Bronchial epithelial cell (primary cell): ENCODE data around the gene MILR1. TPM values are rescaled to one million over a fixed set of nuclear protein-coding genes. Genes with fewer than 3 reads are reported as not detected.

ENCODE experiments used
- DNase-seq: peaks from one replicate; pipeline ENCODE4 v3.0.0-alpha.2; 2010; ENCODE audit warnings: low read depth
- FAIRE-seq: peaks from 2 replicates; lab custom pipeline; 2011; peaks lifted over from hg19 to GRCh38; lab: Jason Lieb, UNC
- H3K27me3 ChIP-seq: 2 replicates; pipeline ENCODE4 v1.5.1; 2011; ENCODE audit warnings: low read length; ENCODE audit not compliant: control insufficient read depth, insufficient read depth
- H3K36me3 ChIP-seq: 2 replicates; pipeline ENCODE4 v1.5.1; 2011; ENCODE audit warnings: low read length; ENCODE audit not compliant: control insufficient read depth, insufficient read depth
- H3K4me3 ChIP-seq: 2 replicates; pipeline ENCODE4 v1.5.1; 2011; ENCODE audit warnings: mild to moderate bottlenecking, low read depth, low read length, control low read depth
- total RNA-seq: library from RNA; depleted of rRNA; stranded (reverse); fragments of >200 nt; gene quantifications from 2 replicates; pipeline ENCODE4 v1.2.1, GENCODE V29; 2014
- TF ChIP-seq, protein P1 (sequence below): IDR thresholded peaks from 2 replicates; pipeline ENCODE4 v1.5.1; 2011; ENCODE audit warnings: mild to moderate bottlenecking, moderate library complexity, low read length, control low read depth, inconsistent platforms; ENCODE audit not compliant: insufficient read depth, severe bottlenecking

The MILR1 gene
- total RNA-seq, 1 donor from 2014 or later = 0.79 TPM

GRCh38 chr17:64504769-64505339 lies 55.9 kb downstream of the MILR1 start:
- Histone ChIP-seq H3K27me3 (no peaks in the 10 kb centered on the region), H3K4me3 (peak overlapping the region; percentile 61), H3K36me3 (peaks cover 33% of the 10 kb centered on the region)
- TF ChIP-seq, protein P1, sequence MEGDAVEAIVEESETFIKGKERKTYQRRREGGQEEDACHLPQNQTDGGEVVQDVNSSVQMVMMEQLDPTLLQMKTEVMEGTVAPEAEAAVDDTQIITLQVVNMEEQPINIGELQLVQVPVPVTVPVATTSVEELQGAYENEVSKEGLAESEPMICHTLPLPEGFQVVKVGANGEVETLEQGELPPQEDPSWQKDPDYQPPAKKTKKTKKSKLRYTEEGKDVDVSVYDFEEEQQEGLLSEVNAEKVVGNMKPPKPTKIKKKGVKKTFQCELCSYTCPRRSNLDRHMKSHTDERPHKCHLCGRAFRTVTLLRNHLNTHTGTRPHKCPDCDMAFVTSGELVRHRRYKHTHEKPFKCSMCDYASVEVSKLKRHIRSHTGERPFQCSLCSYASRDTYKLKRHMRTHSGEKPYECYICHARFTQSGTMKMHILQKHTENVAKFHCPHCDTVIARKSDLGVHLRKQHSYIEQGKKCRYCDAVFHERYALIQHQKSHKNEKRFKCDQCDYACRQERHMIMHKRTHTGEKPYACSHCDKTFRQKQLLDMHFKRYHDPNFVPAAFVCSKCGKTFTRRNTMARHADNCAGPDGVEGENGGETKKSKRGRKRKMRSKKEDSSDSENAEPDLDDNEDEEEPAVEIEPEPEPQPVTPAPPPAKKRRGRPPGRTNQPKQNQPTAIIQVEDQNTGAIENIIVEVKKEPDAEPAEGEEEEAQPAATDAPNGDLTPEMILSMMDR = no peak
- DNase-seq (peak; percentile 25), FAIRE-seq (no peak)

DNA sequence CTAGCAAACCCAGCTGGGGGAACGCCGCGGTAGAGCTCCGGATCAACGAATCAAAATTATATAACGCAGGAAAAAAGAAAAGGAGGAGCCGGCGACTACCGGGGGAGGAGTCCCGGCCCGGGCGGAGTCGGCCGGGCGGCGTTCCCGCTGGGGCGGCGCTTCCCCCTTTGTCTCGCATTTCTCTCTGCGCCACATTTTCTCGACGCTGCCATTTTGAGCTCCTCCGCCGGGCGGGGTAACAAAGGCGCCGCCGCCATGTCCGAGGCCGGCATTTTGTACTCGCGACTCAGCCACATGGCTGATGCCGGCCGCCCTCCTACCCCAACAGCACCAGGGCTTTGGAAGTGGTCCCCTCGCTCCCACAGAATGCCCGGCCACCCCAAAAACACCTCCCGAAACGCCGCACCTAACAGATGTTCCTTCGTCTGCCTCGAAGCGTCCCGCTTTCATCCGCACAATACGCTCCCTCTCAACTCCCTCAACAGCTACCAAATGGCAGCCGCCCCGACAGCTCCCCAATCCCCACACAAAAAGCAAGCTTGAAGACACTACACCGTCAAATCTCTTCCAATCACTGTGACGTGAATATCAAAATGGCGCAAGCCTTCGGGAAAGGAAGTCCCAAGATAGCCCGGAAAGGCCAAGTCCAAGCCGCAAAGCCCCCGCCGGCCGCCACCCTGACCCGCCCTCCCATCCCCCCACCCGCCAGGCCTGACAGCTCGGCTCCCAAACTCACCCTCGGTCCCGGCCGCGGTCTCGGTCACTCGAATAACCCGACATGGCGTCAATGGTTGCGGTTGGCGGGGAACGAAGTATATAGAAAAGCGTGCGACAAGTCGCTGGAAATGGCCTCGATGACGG lies 56.7 kb downstream of the MILR1 start:
- no peak for FAIRE-seq
- H3K4me3 ChIP-seq = peak overlapping the region; percentile 61
- peak; percentile 59 for DNase-seq
- TF ChIP-seq, protein P1 = no peak
- peaks cover 30% of the 10 kb centered on the region for H3K36me3 ChIP-seq
- no peaks in the 10 kb centered on the region for H3K27me3 ChIP-seq

DNA sequence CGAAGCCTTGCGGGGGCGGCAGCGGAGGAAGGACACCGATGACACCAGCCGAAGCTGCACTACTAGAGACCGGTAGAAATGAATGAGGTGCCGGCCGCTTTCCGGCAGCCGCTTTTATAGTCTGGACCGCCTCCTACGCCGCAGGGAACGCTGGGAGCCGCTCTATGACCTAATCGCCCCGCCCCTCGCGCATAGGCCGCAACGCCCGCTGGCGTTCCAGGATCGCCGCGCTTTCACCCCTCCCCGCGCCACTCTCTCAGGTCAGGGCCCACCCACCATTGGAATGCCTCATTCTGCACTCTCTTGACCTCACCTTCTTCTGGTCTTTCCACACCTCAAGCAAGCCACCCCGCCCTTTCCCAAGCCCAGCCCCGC lies 57.3 kb downstream of the MILR1 start, which contains the start of gene DDX5:
Gene DDX5 (minus strand): TSS at position 89 of the 375 bp plus-strand sequence. CDS start 170 bp downstream, outside the sequence.
- Histone ChIP-seq H3K27me3 (no peaks in the 10 kb centered on the region), H3K4me3 (peak within 1 kb of the TSS; percentile 61), H3K36me3 (peaks cover 27% of the 10 kb centered on the region)
- no peak for DNase-seq
- no peak for FAIRE-seq
- TF ChIP-seq, protein P1 = no peak

- Histone ChIP-seq H3K27me3 (no peaks in the 10 kb centered on the region), H3K4me3 (peak within 1 kb of the TSS; percentile 61), H3K36me3 (peaks cover 22% of the 10 kb centered on the region)
- TF ChIP-seq, protein P1 = no peak
- no peak for FAIRE-seq
- DNase-seq = peak; percentile 96
Observed at GRCh38 chr17:64506576-64507412, 57.9 kb downstream of the MILR1 start, which contains the start of gene CEP95. Gene CEP95, plus strand, starts transcription at chr17:64506977. Its CDS starts 121 bp downstream, at chr17:64507098.

- FAIRE-seq (no peak), DNase-seq (peak; percentile 69)
- Histone ChIP-seq H3K27me3 (no peaks in the 10 kb centered on the region), H3K36me3 (peaks cover 20% of the 10 kb centered on the region), H3K4me3 (peak overlapping the region; percentile 61)
- TF ChIP-seq, protein P1 = peak; percentile 40
Observed at GRCh38 chr17:64507413-64507782, 58.5 kb downstream of the MILR1 start.
